ENCODE measurements around the gene GIMD1. TPM values are rescaled to one million over a fixed set of nuclear protein-coding genes. Genes with fewer than 3 reads are reported as not detected.

The GIMD1 gene
- total RNA-seq, 1 experiment from 2014 or later, result not detected

DNA sequence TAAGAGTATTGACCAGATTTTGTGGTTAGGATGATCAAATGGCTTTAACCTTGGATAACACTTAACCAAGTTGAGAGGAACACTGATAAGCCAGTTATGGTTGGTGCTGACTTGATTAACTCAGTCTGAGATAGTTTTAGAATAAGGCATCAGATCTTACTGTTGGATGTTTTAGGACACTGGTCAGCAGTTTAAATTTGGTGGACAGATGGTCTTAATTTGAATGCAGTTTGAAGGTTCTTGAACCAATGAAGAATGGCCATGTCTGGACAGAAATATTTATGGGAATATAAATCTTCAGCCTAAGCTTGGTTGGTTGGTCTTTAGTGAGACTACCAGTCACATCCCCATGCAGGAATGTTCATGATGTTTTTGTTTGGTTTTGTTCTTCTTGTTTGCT is 2.6 kb upstream of the GIMD1 start:
- TF ChIP-seq, protein P1, sequence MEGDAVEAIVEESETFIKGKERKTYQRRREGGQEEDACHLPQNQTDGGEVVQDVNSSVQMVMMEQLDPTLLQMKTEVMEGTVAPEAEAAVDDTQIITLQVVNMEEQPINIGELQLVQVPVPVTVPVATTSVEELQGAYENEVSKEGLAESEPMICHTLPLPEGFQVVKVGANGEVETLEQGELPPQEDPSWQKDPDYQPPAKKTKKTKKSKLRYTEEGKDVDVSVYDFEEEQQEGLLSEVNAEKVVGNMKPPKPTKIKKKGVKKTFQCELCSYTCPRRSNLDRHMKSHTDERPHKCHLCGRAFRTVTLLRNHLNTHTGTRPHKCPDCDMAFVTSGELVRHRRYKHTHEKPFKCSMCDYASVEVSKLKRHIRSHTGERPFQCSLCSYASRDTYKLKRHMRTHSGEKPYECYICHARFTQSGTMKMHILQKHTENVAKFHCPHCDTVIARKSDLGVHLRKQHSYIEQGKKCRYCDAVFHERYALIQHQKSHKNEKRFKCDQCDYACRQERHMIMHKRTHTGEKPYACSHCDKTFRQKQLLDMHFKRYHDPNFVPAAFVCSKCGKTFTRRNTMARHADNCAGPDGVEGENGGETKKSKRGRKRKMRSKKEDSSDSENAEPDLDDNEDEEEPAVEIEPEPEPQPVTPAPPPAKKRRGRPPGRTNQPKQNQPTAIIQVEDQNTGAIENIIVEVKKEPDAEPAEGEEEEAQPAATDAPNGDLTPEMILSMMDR (conservative IDR thresholded peaks at IDR 0.05), result no peak
- Histone ChIP-seq H2BK15ac (ENCODE audit: low read depth, low read length) (no peak overlapping the region), H4K5ac (ENCODE audit: insufficient read length, low read depth, low read length) (no peak overlapping the region), H2AK5ac (ENCODE audit: insufficient read length, low read length) (no peak overlapping the region), H3K27me3 (ENCODE audit: insufficient read depth, low read length) (no peaks in the 10 kb centered on the region), H4K20me1 (ENCODE audit: control insufficient read depth, insufficient read depth, insufficient read length) (no peaks in the 10 kb centered on the region), H3K4me2 (ENCODE audit: insufficient read depth, insufficient read length, low read length) (no peak overlapping the region), H2BK12ac (ENCODE audit: insufficient read length, low read depth, low read length) (no peak overlapping the region), H3K56ac (ENCODE audit: insufficient read length, low read depth, low read length) (no peak overlapping the region), H3K79me1 (ENCODE audit: insufficient read depth, low read depth, low read length, poor library complexity, severe bottlenecking) (no peaks in the 10 kb centered on the region), H3K18ac (ENCODE audit: insufficient read length, low read depth, low read length) (no peak overlapping the region), H4K91ac (ENCODE audit: insufficient read length, low read depth, low read length) (no peak overlapping the region), H3K4ac (ENCODE audit: low read depth, low read length) (no peak overlapping the region), H2BK20ac (ENCODE audit: low read depth, low read length, poor library complexity, severe bottlenecking) (no peak overlapping the region), H4K8ac (replicated peaks; ENCODE audit: insufficient read length, low read depth, low read length) (no peak overlapping the region), H2BK120ac (ENCODE audit: low read depth, low read length, poor library complexity, severe bottlenecking) (no peak overlapping the region), H3T11ph (ENCODE audit: low read length) (no peak overlapping the region), H3K23ac (ENCODE audit: insufficient read length, low read depth, low read length) (no peak overlapping the region), H3K79me2 (ENCODE audit: insufficient read depth, low read length) (no peaks in the 10 kb centered on the region), H3K23me2 (ENCODE audit: insufficient read length, low read depth, low read length, poor library complexity, severe bottlenecking) (no peaks in the 10 kb centered on the region), H3K14ac (ENCODE audit: insufficient read depth, low read length) (no peak overlapping the region), H3K27ac (ENCODE audit: insufficient read length, low read depth, low read length) (no peak overlapping the region), H2AFZ (ENCODE audit: low read length) (no peak overlapping the region), H3K9ac (ENCODE audit: extremely low read depth, insufficient read length, low read length) (no peak overlapping the region), H3K4me1 (ENCODE audit: insufficient read depth, low read length) (no peaks in the 10 kb centered on the region), H2BK5ac (ENCODE audit: insufficient read length, low read length) (no peak overlapping the region), H3K9me3 (ENCODE audit: control insufficient read depth, low read depth, low read length) (no peaks in the 10 kb centered on the region)
- H3K9me3 Mint-ChIP-seq, result no peaks in the 10 kb centered on the region
- H3K27ac Mint-ChIP-seq, result no peak overlapping the region
- H3K36me3 Mint-ChIP-seq (ENCODE audit: insufficient read depth in 1 of 3, low read depth in 3 of 3), result no peaks in the 10 kb centered on the region
- H3K27me3 Mint-ChIP-seq (ENCODE audit: low read depth), result no peaks in the 10 kb centered on the region
- H3K4me1 Mint-ChIP-seq, result peaks cover 0 to 2% of the 10 kb centered on the region in 2 experiments; a peak in 1 of 4 replicates
- no peak for DNase-seq
- no peak overlapping the region for H3K4me3 Mint-ChIP-seq
